ENCODE measurements around the gene PITPNC1.
"Not testable (repeated sequence)": the region's sequence is repeated elsewhere in the genome, so short reads cannot be mapped to it uniquely, and the experiment has no call there.

PITPNC1 gene

GRCh38 chr17:67470163-67470562 lies 93.1 kb downstream of the PITPNC1 start:
- Histone ChIP-seq H3K9me3 (ENCODE audit: control insufficient read depth in 1 of 2, low read length in 2 of 2) (no peaks in the 10 kb centered on the region), H3K4me1 (ENCODE audit: control insufficient read depth in 1 of 2, insufficient read depth in 2 of 2, low read length in 2 of 2) (peaks cover 0 to 7% of the 10 kb centered on the region in 2 donors), H3K36me3 (ENCODE audit: control insufficient read depth in 1 of 2, insufficient read depth in 2 of 2, low read length in 2 of 2) (no peaks in the 10 kb centered on the region), H3K27me3 (ENCODE audit: low read depth, low read length) (no peaks in the 10 kb centered on the region), H3K4me3 (ENCODE audit: low read depth in 1 of 2, low read length in 2 of 2) (no peak overlapping the region), H3K27ac (ENCODE audit: low read length) (no peak overlapping the region)

DNA sequence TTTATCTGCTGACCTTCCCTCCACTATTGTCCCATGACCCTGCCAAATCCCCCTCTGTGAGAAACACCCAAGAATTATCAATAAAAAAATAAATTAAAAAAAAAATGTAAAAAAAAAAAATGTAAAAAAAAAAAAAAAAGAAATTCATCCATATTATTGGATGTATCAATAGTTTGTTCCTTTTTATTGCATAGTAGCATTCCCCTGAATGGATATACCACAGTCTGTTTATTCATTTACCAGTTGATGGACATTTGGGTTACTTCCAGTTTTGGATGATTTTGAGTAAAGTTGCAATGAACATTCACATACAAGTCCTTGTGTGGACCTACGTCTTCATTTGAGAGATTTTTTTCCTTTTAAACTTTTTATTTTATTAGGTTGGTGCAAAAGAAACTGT lies 94.0 kb downstream of the PITPNC1 start:
- Histone ChIP-seq H3K4me3 (ENCODE audit: low read depth in 1 of 2, low read length in 2 of 2) (no peak overlapping the region), H3K36me3 (ENCODE audit: control insufficient read depth in 1 of 2, insufficient read depth in 2 of 2, low read length in 2 of 2) (no peaks in the 10 kb centered on the region), H3K27me3 (ENCODE audit: low read depth, low read length) (no peaks in the 10 kb centered on the region), H3K27ac (ENCODE audit: low read length) (no peak overlapping the region), H3K9me3 (ENCODE audit: control insufficient read depth in 1 of 2, low read length in 2 of 2) (no peaks in the 10 kb centered on the region), H3K4me1 (ENCODE audit: control insufficient read depth in 1 of 2, insufficient read depth in 2 of 2, low read length in 2 of 2) (peaks cover 0 to 12% of the 10 kb centered on the region in 2 donors)

GRCh38 chr17:67472606-67473005 lies 95.5 kb downstream of the PITPNC1 start:
- H3K4me1 ChIP-seq (ENCODE audit: control insufficient read depth in 1 of 2, insufficient read depth in 2 of 2, low read length in 2 of 2): peaks cover 0 to 12% of the 10 kb centered on the region in 2 donors
- not testable (repeated sequence) for H3K27ac ChIP-seq (ENCODE audit: low read length); H3K4me3 ChIP-seq (ENCODE audit: low read depth in 1 of 2, low read length in 2 of 2); H3K27me3 ChIP-seq (ENCODE audit: low read depth, low read length); H3K9me3 ChIP-seq (ENCODE audit: control insufficient read depth in 1 of 2, low read length in 2 of 2); H3K36me3 ChIP-seq (ENCODE audit: control insufficient read depth in 1 of 2, insufficient read depth in 2 of 2, low read length in 2 of 2)

DNA sequence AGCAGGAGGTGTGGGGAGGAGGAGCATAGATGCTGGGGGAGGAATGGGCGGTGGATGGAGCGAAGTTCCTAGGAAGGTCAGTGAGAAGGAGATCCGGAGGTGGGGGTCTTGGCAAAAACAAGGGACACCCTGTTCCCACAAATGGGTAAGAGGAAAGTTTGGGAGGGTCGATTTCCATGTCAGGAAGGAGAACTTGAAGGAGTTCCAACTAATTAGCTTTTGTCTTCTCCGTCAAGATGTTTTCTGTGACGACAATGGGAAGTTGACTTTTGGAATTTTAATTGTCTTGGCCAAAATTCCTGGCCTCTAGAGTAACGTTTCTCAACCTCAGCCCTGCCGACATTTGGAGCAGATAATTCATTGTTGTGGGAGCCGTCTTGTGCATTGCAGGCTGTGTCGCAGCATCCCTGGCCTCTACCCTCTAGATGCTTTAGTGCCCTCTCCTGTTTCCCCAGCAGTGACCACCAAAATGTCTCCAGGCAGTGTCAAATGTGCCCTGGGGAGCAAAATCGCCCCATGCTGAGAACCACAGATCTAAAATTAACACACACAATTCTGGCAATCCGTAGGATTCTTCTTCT lies 97.1 kb downstream of the PITPNC1 start:
- no peaks in the 10 kb centered on the region for H3K36me3 ChIP-seq (ENCODE audit: control insufficient read depth in 1 of 2, insufficient read depth in 2 of 2, low read length in 2 of 2)
- H3K4me1 ChIP-seq (ENCODE audit: control insufficient read depth in 1 of 2, insufficient read depth in 2 of 2, low read length in 2 of 2): peaks cover 0 to 7% of the 10 kb centered on the region in 2 donors
- no peak overlapping the region for H3K4me3 ChIP-seq (ENCODE audit: low read depth in 1 of 2, low read length in 2 of 2)
- H3K27ac ChIP-seq (ENCODE audit: low read length): peak overlapping the region; percentile 36
- no peaks in the 10 kb centered on the region for H3K9me3 ChIP-seq (ENCODE audit: control insufficient read depth in 1 of 2, low read length in 2 of 2)
- H3K27me3 ChIP-seq (ENCODE audit: low read depth, low read length): no peaks in the 10 kb centered on the region

DNA sequence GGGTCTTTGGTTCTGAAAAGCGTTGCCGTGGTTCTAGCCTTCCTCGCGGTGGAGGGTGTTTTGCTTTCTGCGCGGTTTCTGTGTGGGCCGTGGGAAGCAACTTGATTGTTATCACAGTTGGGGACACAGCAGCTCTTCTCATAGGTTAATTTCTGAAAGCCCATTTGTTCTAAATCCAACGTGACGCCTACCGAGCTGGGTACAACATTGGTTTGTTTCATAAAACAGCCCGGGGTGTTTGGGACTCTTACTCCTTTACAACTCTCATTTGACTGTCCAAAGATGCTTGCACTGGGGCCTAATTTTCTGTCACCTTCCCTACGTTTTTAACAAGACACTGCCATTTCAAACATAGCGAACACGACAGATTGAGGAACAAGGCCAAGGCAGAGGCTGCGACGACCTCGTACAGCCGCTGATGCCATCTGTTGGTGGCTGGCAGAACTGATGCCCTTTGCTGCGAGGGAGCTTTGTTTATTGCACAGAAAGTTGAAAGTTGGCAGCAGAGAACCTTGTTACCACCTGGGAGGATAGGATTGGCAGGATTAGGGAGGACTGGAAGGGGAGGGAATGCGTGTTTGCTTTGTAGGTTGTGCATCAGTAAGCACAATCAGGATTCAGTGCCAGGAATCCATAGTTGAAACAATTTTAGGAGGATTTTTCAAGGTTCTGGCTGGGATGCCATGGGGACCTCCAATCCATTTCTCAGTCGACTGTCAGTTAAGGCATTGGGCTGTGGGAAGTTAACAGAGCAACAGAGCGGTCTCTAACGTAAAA lies 98.3 kb downstream of the PITPNC1 start:
- no peaks in the 10 kb centered on the region for H3K27me3 ChIP-seq (ENCODE audit: low read depth, low read length)
- H3K4me1 ChIP-seq (ENCODE audit: control insufficient read depth in 1 of 2, insufficient read depth in 2 of 2, low read length in 2 of 2): peaks cover 0 to 5% of the 10 kb centered on the region in 2 donors
- H3K9me3 ChIP-seq (ENCODE audit: control insufficient read depth in 1 of 2, low read length in 2 of 2): no peaks in the 10 kb centered on the region
- H3K36me3 ChIP-seq (ENCODE audit: control insufficient read depth in 1 of 2, insufficient read depth in 2 of 2, low read length in 2 of 2): no peaks in the 10 kb centered on the region
- peak overlapping the region; percentile 62 for H3K27ac ChIP-seq (ENCODE audit: low read length)
- H3K4me3 ChIP-seq (ENCODE audit: low read depth in 1 of 2, low read length in 2 of 2): no peak overlapping the region

DNA sequence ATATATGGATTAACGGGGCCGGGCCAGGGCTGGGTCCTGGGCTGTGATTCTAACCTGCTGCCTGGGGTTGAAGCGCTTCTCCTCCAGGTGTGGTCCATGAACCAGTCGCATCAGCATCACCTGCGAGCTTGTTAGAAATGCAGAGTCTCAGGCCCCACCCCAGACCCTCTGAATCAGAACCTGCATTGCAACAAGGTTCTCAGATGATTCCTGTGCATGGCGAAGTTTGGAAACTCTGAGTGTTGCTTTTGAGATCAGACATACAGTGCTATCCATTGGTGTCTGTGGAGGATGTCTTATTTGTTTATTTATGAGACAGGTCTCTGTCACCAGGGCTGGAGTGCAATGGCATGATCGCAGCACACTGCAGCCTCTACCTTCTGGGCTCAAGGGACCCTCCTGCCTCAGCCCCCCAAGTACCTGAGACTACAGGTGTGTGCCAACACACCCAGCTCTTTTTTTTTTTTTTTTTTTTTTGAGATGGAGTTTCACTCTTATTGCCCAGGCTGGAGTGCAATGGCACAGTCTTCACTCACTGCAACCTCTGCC lies 99.8 kb downstream of the PITPNC1 start:
- H3K27ac ChIP-seq (ENCODE audit: low read length): no peak overlapping the region
- H3K27me3 ChIP-seq (ENCODE audit: low read depth, low read length): no peaks in the 10 kb centered on the region
- H3K4me1 ChIP-seq (ENCODE audit: control insufficient read depth in 1 of 2, insufficient read depth in 2 of 2, low read length in 2 of 2): peaks cover 0 to 5% of the 10 kb centered on the region in 2 donors
- no peaks in the 10 kb centered on the region for H3K9me3 ChIP-seq (ENCODE audit: control insufficient read depth in 1 of 2, low read length in 2 of 2)
- H3K36me3 ChIP-seq (ENCODE audit: control insufficient read depth in 1 of 2, insufficient read depth in 2 of 2, low read length in 2 of 2): no peaks in the 10 kb centered on the region
- no peak overlapping the region for H3K4me3 ChIP-seq (ENCODE audit: low read depth in 1 of 2, low read length in 2 of 2)

DNA sequence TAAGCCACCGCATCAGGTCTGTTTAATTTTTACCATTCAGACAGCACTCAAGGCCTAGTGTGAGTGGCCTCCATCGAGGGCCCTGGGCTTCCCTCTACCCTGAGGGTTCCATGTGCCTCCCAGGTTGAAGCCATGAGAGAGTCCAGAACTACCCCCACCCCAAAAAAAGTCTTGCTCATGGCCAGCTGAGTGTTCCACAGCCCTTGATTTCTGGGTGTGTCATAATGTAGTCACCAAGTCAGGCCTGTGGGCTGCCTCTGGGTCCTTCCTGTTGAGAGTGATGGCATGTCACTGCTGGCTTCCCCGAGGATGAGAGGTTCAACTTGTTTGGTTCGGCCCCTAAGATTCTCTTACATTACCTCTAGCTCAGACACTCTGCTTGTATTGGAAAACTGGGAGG lies 100.6 kb downstream of the PITPNC1 start:
- Histone ChIP-seq H3K27me3 (ENCODE audit: low read depth, low read length) (no peaks in the 10 kb centered on the region), H3K9me3 (ENCODE audit: control insufficient read depth in 1 of 2, low read length in 2 of 2) (no peaks in the 10 kb centered on the region), H3K4me1 (ENCODE audit: control insufficient read depth in 1 of 2, insufficient read depth in 2 of 2, low read length in 2 of 2) (peaks cover 0 to 5% of the 10 kb centered on the region in 2 donors), H3K36me3 (ENCODE audit: control insufficient read depth in 1 of 2, insufficient read depth in 2 of 2, low read length in 2 of 2) (no peaks in the 10 kb centered on the region), H3K27ac (ENCODE audit: low read length) (no peak overlapping the region), H3K4me3 (ENCODE audit: low read depth in 1 of 2, low read length in 2 of 2) (no peak overlapping the region)

DNA sequence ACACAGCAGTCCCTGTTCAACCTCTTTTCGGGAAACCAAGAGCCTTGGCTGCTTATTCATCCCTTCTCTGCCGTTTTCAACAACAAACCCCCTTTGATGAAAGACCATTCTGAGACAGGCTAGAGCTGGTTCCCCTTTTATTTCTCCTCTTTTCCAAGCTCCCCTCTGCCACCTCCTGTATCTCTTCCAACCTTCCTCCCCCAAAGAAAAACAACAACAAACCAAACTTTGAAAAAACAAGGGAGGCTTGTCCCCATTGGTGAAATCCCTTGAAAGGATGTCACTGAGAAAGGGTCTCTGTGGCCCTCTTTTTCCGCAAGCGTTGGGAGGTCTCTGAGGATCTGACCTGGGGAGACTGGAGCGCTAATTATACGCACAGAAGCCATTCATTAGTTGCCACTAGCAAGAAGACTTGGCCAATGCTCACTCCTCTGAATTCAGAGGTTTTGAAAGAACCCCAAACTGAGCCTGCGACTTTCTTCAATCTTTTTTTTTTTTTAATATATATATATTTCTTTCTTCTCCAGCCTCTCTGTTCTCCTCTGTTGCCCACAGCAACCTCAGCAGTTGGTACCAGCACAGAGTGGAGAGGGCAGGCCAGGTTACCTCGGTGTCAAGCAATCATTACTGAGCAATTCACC lies 101.4 kb downstream of the PITPNC1 start:
- H3K4me1 ChIP-seq (ENCODE audit: control insufficient read depth in 1 of 2, insufficient read depth in 2 of 2, low read length in 2 of 2): peaks cover 0 to 5% of the 10 kb centered on the region in 2 donors
- H3K27ac ChIP-seq (ENCODE audit: low read length): no peak overlapping the region
- no peaks in the 10 kb centered on the region for H3K27me3 ChIP-seq (ENCODE audit: low read depth, low read length)
- no peaks in the 10 kb centered on the region for H3K36me3 ChIP-seq (ENCODE audit: control insufficient read depth in 1 of 2, insufficient read depth in 2 of 2, low read length in 2 of 2)
- H3K9me3 ChIP-seq (ENCODE audit: control insufficient read depth in 1 of 2, low read length in 2 of 2): no peaks in the 10 kb centered on the region
- H3K4me3 ChIP-seq (ENCODE audit: low read depth in 1 of 2, low read length in 2 of 2): no peak overlapping the region

- Histone ChIP-seq H3K9me3 (ENCODE audit: control insufficient read depth in 1 of 2, low read length in 2 of 2) (no peaks in the 10 kb centered on the region), H3K27me3 (ENCODE audit: low read depth, low read length) (no peaks in the 10 kb centered on the region), H3K4me3 (ENCODE audit: low read depth in 1 of 2, low read length in 2 of 2) (no peak overlapping the region), H3K4me1 (ENCODE audit: control insufficient read depth in 1 of 2, insufficient read depth in 2 of 2, low read length in 2 of 2) (peaks cover 0 to 5% of the 10 kb centered on the region in 2 donors), H3K36me3 (ENCODE audit: control insufficient read depth in 1 of 2, insufficient read depth in 2 of 2, low read length in 2 of 2) (no peaks in the 10 kb centered on the region), H3K27ac (ENCODE audit: low read length) (no peak overlapping the region)
Measured at GRCh38 chr17:67479148-67479547, 102.1 kb downstream of the PITPNC1 start.

DNA sequence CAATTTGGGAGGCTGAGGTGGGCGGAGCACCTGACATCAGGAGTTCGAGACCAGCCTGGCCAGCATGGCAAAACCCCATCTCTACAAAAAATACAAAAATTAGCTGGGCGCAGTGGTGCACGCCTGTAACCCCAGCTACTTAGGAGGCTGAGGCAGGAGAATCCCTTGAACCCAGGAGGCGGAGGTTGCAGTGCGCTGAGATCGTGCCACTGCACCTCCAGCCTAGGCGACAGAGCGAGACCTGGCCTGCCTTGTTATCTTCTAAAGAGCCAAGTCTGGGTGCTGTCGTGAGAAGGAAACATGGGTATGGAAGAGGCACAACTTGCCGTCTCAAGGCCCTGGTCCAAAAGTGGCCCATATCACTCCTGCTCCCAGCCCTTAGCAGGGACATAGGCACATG lies 103.9 kb downstream of the PITPNC1 start:
- H3K4me3 ChIP-seq (ENCODE audit: low read depth in 1 of 2, low read length in 2 of 2); H3K27ac ChIP-seq (ENCODE audit: low read length); H3K4me1 ChIP-seq (ENCODE audit: control insufficient read depth in 1 of 2, insufficient read depth in 2 of 2, low read length in 2 of 2): not testable (repeated sequence)

DNA sequence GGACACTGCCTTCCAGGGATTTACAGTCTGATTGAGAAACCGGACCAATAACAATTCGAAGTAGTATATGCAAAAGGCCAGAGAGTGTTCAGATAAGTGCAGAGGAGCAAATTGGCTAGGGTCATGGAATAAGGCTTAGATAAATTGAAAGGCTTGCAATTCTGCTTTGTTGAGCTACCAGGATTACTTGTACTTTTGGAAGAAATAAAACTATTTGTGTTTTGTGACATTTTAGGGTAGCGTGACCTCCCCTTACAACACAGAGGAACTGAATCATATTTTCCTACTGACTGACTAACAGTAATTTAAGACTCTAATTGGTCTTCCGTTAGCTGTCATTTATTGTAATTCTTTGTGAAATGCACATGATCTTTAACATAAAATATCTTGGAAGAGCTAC lies 104.7 kb downstream of the PITPNC1 start:
- H3K36me3 ChIP-seq (ENCODE audit: control insufficient read depth in 1 of 2, insufficient read depth in 2 of 2, low read length in 2 of 2): no peaks in the 10 kb centered on the region
- H3K27ac ChIP-seq (ENCODE audit: low read length): no peak overlapping the region

More for the DNA sequence above, 103.9 kb downstream of the PITPNC1 start:
- H3K9me3 ChIP-seq (ENCODE audit: control insufficient read depth in 1 of 2, low read length in 2 of 2); H3K27me3 ChIP-seq (ENCODE audit: low read depth, low read length); H3K36me3 ChIP-seq (ENCODE audit: control insufficient read depth in 1 of 2, insufficient read depth in 2 of 2, low read length in 2 of 2): not testable (repeated sequence)

More for the DNA sequence above, 104.7 kb downstream of the PITPNC1 start:
- H3K4me1 ChIP-seq (ENCODE audit: control insufficient read depth in 1 of 2, insufficient read depth in 2 of 2, low read length in 2 of 2): no peaks in the 10 kb centered on the region
- H3K9me3 ChIP-seq (ENCODE audit: control insufficient read depth in 1 of 2, low read length in 2 of 2): no peaks in the 10 kb centered on the region
- no peak overlapping the region for H3K4me3 ChIP-seq (ENCODE audit: low read depth in 1 of 2, low read length in 2 of 2)
- H3K27me3 ChIP-seq (ENCODE audit: low read depth, low read length): no peaks in the 10 kb centered on the region

All from muscle layer of duodenum (tissue), 2 donors.